ENCODE measurements around the gene IGSF21.

DNA sequence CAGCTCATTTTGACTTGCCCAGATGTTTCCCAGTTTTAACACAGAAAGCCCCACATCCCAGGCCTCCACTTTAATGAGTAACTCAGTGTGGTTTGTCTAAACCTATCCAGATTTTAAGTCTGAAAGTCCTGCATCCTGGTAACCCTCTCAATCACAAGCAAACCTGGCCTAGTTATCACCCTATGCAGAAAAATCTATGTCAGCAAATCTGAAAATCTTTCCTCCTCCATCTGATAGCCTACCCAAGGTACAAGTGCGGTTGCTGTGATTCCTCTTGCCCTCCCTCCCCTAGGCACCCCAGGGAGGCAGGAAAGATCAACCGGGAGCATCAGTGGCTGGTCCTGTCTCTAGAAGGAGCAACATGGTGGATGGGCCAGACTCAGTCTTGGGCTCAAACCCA is 163.7 kb downstream of the IGSF21 start:
- TF ChIP-seq POLR2AphosphoS5 (IDR thresholded peaks at IDR 0.05; ENCODE audit: borderline replicate concordance, low read depth, low read length) = no peak
- TF ChIP-seq EZH2 (IDR thresholded peaks at IDR 0.05) = no peak
- TF ChIP-seq FOXP2 (optimal IDR thresholded peaks at IDR 0.05; ENCODE audit: control extremely low read depth, extremely low read length, insufficient read depth) = no peak

Data from SK-N-MC (cell line).